Vagina (tissue), 2 donors: Measurements from ENCODE around the gene SNPH. TPM values are rescaled to one million over a fixed set of nuclear protein-coding genes. Genes with fewer than 3 reads are reported as not detected.

Experiments used
- DNase-seq, 2 donors: peaks; one replicate each; pipeline ENCODE4 v3.0.0-alpha.2; 2017; ENCODE audit errors: extremely low spot score in 2 of 2
- H3K27ac ChIP-seq: fragments of 200-600 bp; sonication (generic); one replicate; pipeline ENCODE4 v1.5.1; 2019
- H3K27me3 ChIP-seq: fragments of 200-600 bp; sonication (generic); one replicate; pipeline ENCODE4 v1.5.1; 2019
- H3K36me3 ChIP-seq, 2 donors: fragments of 200-600 bp; sonication (generic); one replicate each; pipeline ENCODE4 v1.5.1; 2017 to 2019
- H3K4me1 ChIP-seq: fragments of 200-600 bp; sonication (generic); one replicate; pipeline ENCODE4 v1.5.1; 2019
- H3K4me3 ChIP-seq, 2 donors: fragments of 200-600 bp; sonication (generic); 1 replicate in 1 of 2; 2 replicates in 1 of 2; pipeline ENCODE4 v1.5.1; 2016 to 2019
- H3K9me3 ChIP-seq: fragments of 200-600 bp; sonication (generic); one replicate; pipeline ENCODE4 v1.5.1; 2019
- CTCF ChIP-seq, 3 experiments: fragments of 450-650 bp in 2 of 3; fragments of 200-600 bp in 1 of 3; sonication (generic) in 1 of 3; IDR thresholded peaks; one replicate each; pipeline ENCODE4 v1.5.1; 2017 to 2019; ENCODE audit warnings: antibody characterized with exemption in 3 of 3, mild to moderate bottlenecking in 2 of 3, moderate library complexity in 2 of 3
- POLR2A ChIP-seq, 2 donors: fragments of 450-650 bp; IDR thresholded peaks; one replicate each; pipeline ENCODE4 v1.6.1; 2017; ENCODE audit warnings: antibody characterized with exemption in 2 of 2, mild to moderate bottlenecking in 2 of 2, moderate library complexity in 2 of 2
- POLR2AphosphoS5 ChIP-seq, 2 donors: sonication (generic); formaldehyde crosslinking; IDR thresholded peaks; one replicate each; pipeline ENCODE4 v1.9.0; 2017; ENCODE audit warnings: antibody characterized with exemption in 2 of 2, mild to moderate bottlenecking in 2 of 2, low read depth in 1 of 2; ENCODE audit not compliant: insufficient read depth in 1 of 2
- intact Hi-C: fragments of 100-400 bp; cut with DNase I; formaldehyde crosslinking; loops from one replicate; pipeline ENCODE4 v1.15.1; 2023
- total RNA-seq: library from RNA; depleted of rRNA; stranded (reverse); fragments of >200 nt; gene quantifications from one replicate; pipeline ENCODE4 v1.2.3, GENCODE V29; 2016

The SNPH gene
- total RNA-seq, 1 donor from 2014 or later: 6.4 TPM

- Histone ChIP-seq H3K27ac (peak overlapping the region; percentile 100), H3K27me3 (no peaks in the 10 kb centered on the region), H3K4me3 (peak overlapping the region; percentile 26 to 85), H3K4me1 (peaks cover 61% of the 10 kb centered on the region), H3K36me3 (no peaks in the 10 kb centered on the region), H3K9me3 (no peaks in the 10 kb centered on the region)
- intact Hi-C loops: no loop called here
- DNase-seq: peak; percentile 90 to 94
- peak in 1 of 2 donors; percentile 60 for TF ChIP-seq POLR2AphosphoS5 (IDR thresholded peaks at IDR 0.05; ENCODE audit: insufficient read depth in 1 of 2, low read depth in 1 of 2)
- TF ChIP-seq CTCF (IDR thresholded peaks at IDR 0.05): no peak
Observed at GRCh38 chr20:1327241-1327653, 61.2 kb downstream of the SNPH start.

GRCh38 chr20:1327827-1328679 lies 62.0 kb downstream of the SNPH start:
- Histone ChIP-seq H3K4me1 (peaks cover 61% of the 10 kb centered on the region), H3K36me3 (no peaks in the 10 kb centered on the region), H3K27ac (peak overlapping the region; percentile 100), H3K27me3 (no peaks in the 10 kb centered on the region), H3K4me3 (peak overlapping the region; percentile 26 to 85), H3K9me3 (no peaks in the 10 kb centered on the region)
- intact Hi-C loops: no loop called here
- peak; percentile 86 to 92 for DNase-seq
- TF ChIP-seq POLR2AphosphoS5 (IDR thresholded peaks at IDR 0.05; ENCODE audit: insufficient read depth in 1 of 2, low read depth in 1 of 2): no peak
- TF ChIP-seq CTCF (IDR thresholded peaks at IDR 0.05): no peak
- TF ChIP-seq POLR2A (IDR thresholded peaks at IDR 0.05): no peak

GRCh38 chr20:1328680-1329330 lies 62.7 kb downstream of the SNPH start, which contains the start of gene SDCBP2:
Gene SDCBP2 (minus strand): TSS chr20:1329139. CDS start chr20:1320416, 8,723 bp downstream.
- Histone ChIP-seq H3K36me3 (no peaks in the 10 kb centered on the region), H3K27me3 (no peaks in the 10 kb centered on the region), H3K27ac (peak within 1 kb of the TSS; percentile 100), H3K4me3 (peak within 1 kb of the TSS in 1 of 2 donors; percentile 26), H3K4me1 (peaks cover 61% of the 10 kb centered on the region), H3K9me3 (no peaks in the 10 kb centered on the region)
- TF ChIP-seq CTCF (IDR thresholded peaks at IDR 0.05) (no peak), POLR2AphosphoS5 (IDR thresholded peaks at IDR 0.05; ENCODE audit: insufficient read depth in 1 of 2, low read depth in 1 of 2) (peak; percentile 69 to 78), POLR2A (IDR thresholded peaks at IDR 0.05) (peak in 1 of 2 donors; percentile 34)
- DNase-seq: peak; percentile 91 to 96
- intact Hi-C loops: no loop called here

GRCh38 chr20:1330075-1330830 lies 64.2 kb downstream of the SNPH start:
- Histone ChIP-seq H3K9me3 (no peaks in the 10 kb centered on the region), H3K4me1 (peaks cover 54% of the 10 kb centered on the region), H3K27me3 (no peaks in the 10 kb centered on the region), H3K36me3 (no peaks in the 10 kb centered on the region), H3K4me3 (no peak overlapping the region), H3K27ac (peak overlapping the region; percentile 100)
- peak; percentile 95 to 96 for DNase-seq
- no peak for TF ChIP-seq POLR2A (IDR thresholded peaks at IDR 0.05)
- TF ChIP-seq CTCF (IDR thresholded peaks at IDR 0.05): no peak
- TF ChIP-seq POLR2AphosphoS5 (IDR thresholded peaks at IDR 0.05; ENCODE audit: insufficient read depth in 1 of 2, low read depth in 1 of 2): peak; percentile 36 to 45
- intact Hi-C loops: no loop called here
